Bone marrow (tissue), 2 donors: ENCODE data around the gene FAM131B.
A peak's percentile ranks its signal among the peaks of the same experiment; 100 is the strongest.
"Not testable (repeated sequence)": the region's sequence is repeated elsewhere in the genome, so short reads cannot be mapped to it uniquely, and the experiment has no call there.

Source experiments
- DNase-seq, 2 donors: peaks; one replicate each; lab custom pipeline; 2025; lab: John Stamatoyannopoulos, UW

The FAM131B gene

DNA sequence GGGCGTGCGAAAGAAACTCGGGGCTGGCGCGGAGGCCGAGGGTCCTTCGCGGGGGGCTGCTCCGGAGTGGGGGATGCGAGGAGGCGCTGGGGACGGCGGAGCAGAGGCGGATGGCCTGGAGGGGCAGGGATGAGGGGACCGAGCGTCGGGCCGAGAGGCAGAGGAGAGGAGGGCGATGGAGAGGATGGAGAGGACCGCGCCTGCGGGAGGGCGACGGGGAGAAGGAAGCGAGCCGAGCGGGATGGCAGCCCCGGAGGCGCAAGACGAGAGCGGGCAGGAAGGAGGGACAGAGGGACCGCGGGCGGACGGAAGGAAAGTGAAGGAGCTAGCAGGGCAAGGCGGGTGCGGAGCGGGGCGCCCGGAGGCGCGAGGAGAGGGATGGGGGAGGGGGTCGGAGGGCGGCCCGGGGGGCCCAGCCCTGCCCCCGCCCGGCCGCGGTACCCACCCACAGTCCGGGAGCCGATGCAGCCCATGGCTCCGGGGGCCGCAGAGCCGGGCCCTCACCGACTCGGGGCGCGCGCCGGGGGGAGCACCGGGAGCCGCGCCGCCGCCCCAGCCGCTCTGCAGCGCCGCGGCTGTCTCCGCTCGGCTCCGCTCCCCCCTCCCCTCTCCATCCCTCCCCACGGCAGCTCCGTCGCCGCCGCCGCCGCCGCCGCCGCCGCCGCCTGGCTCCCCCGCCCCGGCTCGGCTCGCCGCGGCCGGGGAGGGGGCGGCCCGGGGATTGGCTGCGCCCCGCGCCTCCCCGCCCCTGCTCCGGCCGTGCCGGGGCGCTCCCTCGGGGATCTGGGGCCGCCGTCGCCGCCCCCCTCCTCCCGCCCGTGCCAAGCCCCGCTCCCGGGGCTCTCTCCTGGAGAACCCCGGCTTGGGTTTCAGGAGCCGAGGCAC, at the start of gene FAM131B:
Gene FAM131B (minus strand): TSS at position 583 of the 885 bp plus-strand sequence. CDS start 110 bp downstream, at position 473.
- no peak for DNase-seq

DNA sequence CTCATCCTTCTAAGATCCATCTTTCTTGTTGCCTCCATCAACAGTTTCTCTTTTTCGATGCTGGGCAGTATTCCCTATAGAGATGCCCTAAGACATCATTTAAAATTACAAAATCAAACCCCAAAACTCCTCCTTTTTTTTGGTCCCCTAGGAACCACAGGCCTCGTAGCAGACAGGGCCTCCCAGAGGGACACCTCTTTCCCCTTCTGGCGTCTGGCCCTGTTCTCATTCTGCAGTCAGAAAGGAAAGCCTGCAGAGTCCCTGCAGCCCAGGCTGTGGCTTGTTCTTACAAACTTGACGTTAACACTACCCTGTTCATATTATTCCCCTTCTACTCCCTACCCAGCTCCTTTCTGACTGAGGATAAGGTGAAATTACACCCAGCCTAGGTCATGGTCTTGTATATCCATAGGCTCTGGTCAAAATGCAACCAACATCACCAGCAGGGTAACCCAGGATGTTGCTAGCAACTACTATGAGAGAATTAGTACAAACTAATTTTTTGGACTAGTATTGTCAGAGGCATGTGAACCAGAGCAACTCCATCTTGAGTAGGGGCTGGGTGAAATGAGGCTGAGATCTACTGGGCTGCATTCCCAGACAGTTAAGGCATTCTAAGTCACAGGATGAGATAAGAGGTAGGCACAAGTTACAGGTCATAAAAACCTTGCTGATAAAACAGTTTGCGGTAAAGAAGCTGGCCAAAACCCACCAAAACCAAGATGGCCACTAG, 49.6 kb upstream of the FAM131B start:
- no peak for DNase-seq

DNA sequence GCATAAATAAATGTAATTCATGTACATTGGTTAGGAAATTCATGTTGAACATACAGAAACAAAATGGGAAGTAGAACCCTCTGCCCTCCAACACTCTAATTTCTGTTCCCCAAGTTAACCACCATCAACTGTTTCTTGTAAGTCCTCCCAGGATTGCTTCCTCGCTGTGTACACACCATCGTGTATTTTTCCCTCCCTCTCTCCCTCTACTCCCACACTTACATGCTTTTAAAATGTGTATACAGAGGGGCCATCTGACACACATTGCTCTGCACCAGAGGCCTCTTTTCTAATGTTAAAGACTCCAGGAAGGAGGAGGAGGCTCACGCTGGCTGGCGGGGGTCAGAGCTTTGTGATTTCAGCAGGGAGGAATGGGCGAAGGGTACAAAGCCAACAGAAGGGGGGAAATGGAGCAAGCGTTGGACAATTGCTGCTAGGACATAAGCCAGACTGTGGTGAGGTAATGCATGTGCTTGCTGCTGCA, 48.0 kb upstream of the FAM131B start:
- DNase-seq: no peak

DNA sequence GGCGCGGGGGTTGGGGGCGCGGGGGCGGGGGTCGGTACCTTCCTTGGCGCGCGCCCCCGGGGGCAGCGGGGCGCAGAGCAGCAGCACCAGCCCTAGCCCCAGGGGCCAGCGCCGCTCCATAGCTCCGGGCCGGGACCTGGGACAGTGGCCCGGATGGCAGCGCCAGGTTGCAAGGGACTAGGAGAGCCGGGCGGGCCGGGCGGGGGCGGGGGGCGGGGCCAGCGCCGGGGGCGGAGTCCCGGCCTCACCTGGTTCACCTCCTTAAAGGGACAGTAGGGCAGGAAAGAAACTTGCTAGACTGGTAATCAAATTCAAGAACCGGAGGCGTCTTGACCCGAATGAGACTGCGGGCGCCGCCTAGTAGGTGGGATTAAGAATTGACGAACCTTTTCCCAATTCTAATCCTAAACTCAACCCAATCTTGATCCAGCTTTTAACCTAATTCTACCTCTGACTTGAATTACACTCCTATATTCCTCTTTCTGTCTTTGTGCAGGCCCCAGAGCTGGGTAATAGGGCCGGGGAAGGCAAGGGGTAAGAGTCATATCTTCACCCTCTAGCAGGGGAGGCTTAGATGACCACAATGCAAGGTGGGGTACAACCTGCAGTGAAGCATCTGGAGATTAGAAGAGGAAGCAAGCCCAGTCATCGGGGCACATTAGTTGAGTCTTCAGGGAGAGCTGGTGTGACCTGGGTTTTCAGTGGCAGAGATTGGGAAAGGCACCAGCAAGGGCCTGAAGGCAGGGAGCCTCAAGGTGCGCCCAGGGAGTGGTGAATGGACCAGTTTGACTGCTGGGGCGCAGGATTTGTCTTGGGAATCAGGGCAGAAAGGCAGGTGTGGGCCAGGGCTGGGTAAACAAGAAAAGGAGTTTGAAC, 46.4 kb upstream of the FAM131B start, which contains the start of gene EPHA1:
Gene EPHA1 (minus strand): TSS at position 171 of the 876 bp plus-strand sequence. CDS start 51 bp downstream, at position 120.
- no peak for DNase-seq

DNA sequence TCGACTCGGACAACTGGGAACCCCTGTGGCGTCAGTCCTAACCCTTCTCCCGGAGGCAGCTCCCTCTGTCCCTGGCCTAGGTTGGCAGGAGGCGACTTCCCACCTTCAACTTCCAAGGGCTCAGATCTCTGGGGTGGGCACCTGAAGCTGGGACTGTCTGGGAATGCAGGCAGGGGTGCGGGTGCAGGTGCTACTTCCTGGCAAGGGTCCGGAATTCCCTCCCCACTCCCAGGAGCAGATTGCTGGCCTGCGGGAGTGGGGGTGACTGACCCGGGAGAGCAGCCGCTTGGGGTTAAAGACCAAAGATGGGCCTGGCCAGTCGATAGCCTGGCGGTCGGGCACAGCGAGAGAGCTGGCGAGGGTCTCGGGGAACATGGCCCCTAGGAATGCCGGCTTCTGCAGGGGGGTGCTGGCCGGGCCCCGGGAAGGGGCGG, 45.8 kb upstream of the FAM131B start:
- no peak for DNase-seq

DNA sequence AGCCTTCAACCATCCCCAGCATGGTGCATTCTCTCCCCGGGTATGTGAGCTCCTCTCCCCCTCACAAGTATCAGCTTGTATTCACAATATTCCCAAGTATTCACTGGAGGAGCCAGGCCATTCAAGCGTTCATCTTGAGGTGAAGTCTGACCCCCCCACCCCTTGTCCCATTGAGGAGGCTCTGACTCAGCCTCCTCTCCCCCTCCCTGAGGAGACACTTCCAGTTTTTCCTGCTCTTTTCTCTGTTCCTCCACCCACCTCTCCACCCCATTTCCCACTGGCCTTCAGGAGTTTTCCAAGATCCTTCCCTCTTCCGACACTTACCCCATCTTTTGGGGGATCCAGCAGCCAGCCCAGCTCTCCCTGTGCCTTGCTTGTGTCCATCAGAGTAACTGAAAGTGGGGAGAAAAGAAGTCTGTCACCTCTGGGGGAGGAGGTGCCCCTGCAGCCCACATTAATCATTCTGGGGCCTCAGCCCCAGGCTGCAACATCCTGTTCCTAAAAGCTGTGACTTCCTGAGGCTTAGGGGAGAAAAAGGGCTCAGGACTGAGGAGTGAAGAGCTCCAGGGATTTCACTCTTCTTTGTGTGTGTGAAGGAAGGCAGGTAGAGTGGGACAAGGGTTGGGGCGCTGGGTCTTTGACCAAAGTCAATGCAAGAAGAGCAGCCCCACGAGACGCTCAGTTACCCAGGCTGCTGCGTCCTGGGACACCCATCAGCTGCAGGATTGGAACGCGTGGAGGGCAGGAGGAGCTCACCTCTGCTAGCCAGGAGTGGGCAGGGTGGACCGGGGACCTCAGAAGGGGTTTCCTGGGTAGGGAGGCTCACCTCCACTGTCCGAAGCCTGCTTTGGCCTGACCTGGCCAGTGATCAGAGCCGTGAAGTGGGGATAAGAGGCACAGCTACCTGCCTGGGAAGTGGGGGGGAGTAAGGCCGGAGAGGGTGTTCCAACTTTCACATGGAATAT, 45.1 kb upstream of the FAM131B start:
- DNase-seq: peak in 1 of 2 donors; percentile 51

DNA sequence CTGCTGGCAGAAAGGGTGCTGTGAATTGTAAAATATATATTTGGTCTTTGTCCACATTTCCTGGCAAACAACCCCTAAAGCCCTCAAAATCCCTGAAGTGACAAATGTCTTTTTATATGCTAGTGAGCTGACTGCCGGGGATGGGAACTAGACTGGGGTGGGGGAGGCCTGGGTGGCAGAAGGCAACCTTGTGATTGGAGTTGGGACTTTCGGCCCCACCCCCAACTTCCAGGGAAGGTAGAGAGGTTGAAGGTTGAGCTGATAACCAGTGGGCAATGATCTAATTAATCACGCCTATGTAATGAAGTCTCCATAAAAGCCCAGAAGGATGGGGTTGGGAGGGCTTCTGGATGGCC, 43.5 kb upstream of the FAM131B start:
- DNase-seq: no peak

DNA sequence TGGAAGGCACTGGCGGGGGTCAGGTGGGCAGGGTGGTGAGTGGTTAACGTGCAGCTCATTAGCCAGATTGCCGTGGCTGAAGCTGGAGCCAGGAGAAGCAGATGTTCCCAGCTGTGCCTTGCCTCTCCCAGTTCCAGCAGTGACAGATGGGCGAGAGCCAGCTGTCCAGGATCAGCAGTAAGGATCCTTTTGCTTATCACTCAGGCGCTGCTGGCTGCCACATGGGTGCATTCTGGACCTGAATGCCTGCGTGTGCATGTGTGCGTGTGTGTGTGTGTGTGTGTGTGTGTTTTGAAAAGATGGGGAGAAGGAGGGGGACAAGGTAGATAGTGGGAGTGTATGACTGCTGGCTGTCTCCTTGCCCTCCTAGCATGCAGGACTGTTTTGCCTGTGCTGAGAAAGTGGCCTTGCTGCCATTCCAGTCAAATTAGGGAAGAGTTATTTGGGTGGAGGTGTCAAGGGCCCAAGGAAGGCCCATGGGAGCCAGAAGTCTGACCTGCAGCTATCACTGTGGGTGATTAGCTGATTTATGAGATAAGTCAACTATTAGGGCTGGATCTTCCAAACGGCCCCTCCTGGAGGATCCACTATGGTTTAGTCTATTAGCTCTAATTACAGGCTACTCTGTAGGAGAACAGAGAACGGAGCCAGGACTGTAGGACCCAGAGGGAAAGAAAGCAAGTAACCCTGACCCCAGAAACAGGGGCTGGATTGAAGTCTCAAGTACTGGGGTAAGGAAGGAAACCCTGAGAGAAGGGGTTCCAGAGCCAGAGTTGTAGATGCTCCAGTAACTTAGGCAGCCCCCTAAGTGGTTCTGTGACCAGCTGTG, 42.9 kb upstream of the FAM131B start:
- DNase-seq: no peak

DNA sequence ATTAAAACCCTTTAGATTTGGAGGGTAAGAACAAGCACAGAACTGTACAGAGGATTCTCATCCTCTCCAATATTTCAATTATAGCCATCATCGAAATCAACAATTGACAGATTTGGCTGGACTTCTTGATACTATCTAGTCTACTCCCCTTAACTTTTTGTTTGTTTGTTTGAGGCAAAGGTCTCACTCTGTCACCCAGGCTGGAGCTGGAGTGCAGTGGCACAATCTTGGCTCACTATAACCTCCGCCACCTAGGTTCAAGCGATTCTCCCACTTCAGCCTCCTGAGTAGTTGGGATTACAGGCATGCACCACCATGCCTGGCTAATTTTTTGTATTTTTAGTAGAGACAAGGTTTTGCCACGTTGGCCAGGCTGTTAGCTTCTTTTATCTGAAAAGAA, 39.7 kb upstream of the FAM131B start:
- not testable (repeated sequence) for DNase-seq

DNA sequence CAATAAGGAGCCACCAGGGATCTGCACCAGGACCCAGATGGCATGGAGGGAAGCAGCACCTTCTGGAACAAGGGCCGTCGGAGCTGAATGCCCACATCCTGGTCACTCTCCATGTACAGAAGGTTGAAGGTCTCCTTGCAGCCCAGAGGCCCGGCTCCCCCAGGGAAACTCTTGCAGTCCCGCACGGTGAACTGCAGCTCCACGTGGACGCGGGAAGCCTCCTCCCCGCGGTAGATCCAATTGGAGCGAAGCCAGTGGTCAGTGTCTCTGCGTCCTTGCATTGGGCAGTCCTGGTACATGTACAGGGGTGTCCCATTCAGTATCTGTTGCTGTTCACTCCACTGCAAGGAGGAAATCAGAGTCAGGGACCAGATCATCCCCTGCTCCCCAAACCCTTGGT, 38.8 kb upstream of the FAM131B start:
- no peak for DNase-seq

DNA sequence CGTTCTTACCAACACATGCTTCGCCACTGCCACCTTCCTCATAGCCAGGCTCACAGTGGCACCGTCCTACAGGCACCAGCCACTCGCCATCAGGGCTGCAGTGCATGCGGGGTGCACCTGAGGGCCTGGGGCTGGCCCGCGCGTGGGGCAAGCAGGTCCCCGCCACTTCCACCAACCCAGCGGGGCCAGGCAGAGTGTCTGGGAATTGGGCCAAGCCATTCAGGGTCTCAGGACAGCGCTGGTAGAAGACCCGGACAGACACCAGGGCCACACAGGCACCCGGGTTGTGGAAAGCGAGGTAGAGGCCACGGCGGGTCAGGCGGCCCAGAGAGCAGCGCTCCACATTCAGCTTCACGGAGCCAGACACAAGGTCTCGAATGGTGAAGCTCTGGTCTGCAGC, 37.1 kb upstream of the FAM131B start:
- no peak for DNase-seq

DNA sequence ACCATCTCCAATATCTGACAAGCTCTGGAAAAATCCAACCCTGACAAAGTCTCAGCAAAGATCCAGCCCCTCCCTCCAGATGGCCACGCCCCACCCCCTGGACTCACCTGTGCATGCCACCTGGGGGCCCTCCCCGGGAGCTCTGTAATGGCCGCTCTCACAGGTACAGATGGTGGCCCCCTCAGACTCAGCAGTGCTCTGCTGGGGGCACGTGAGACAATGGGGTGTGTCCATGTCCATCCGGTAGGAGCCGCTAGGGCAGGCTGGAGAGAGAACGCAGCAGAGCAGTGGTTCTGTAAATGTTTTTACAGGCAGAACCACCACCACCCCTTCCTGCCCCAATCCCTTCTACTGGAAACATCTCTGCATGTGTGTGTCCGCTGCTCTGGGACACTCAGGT, 36.6 kb upstream of the FAM131B start:
- no peak for DNase-seq

DNA sequence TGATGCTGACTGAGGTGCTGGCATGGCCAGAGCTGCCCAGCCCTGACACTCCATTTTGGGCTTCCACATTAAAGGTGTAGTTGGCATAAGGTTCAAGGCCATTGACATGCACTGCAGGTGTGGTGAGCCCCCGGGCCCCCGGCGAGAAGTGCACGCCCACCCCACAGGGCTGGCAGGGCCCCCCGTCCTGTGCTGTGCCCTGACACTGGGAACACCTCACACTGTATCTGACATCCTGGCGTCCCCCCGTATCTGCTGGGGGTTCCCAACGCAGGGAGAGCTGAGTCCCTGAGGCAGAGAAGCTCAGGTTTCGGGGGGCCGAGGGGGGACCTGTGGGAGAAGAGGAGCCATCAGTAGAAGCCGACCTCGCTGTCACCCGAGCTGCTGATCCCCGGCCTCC, 36.1 kb upstream of the FAM131B start:
- no peak for DNase-seq

DNA sequence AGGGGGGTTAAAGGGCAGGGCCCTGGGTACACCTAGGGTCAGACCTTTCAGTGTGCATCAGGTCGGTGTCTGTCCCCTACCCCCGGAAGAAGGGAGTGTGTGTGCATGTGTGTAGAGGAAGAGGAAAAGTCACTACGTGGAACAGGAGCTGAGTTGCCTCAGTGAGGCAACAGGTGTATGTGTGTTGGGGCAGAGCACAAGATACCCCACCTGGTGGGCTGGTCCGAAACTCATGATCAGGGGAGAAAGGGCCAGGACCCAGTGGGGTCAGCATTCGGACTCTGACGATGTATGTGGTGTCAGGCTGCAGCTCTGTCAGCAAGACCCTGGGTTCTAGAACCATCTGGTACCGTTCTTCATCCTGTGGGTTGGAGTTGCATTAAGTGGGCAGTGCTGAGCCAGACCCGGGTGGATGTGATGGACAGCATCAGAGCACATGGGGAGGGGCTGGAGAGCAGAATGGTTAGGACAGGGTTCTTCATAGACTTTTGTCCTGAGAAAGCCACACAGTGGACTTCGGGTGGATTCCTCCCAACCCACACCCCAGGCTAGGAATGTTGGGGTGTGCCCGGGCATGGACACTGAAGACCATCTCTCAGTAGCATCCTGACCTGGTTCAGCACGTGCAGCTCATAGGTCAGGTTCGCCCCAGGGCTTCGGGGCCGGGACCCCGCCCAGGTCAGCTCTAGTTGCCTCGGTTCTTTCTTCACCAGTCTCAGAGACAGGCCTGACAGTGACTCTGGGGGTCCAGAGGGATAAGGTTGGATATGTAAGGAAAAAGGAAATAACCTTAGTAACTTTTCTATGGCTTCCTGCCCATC, 35.4 kb upstream of the FAM131B start:
- DNase-seq: no peak

DNA sequence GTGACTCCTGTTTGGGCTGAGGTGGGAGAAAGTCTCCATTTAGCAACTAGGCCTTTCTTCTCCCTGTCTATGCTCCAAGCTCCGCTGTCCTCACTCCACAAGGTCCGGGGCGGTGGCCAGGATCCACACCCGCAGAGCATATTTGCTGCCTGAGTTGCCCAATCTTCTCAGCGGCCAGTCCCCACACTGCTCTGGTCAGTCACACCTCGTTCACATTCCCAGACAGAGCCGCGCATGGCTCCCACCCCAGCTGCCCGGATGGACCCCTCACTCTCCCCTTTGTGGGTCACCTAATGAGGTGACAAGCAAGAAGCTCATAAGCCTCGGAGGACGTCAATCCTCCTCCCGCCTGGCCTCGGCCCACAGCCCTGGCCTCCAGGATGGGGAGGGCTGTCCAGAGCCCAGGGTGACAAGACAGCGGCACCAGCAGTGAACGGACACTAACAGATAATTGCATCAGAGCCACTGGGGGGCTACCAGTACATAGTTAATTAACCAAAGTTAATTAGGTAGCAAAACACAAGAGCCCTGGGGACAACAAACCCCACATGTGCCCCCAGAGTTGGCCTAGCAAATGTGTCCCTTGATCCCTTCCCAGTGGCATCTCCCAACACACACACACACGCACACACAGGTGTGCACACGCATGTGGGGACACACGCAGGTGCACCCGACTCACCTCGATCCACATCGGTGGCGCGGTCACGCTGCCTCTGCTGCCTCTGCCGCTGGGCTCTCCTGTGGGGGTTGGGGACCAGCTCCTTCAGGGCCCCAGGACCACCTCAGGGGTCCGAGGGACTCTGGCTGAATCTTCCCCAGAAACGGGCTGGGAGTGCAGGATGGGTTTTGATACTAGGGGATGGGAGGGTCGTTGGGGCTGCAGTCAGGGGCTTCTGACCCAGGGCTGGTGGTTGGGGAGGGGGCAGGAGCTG, 34.4 kb upstream of the FAM131B start:
- no peak for DNase-seq

DNA sequence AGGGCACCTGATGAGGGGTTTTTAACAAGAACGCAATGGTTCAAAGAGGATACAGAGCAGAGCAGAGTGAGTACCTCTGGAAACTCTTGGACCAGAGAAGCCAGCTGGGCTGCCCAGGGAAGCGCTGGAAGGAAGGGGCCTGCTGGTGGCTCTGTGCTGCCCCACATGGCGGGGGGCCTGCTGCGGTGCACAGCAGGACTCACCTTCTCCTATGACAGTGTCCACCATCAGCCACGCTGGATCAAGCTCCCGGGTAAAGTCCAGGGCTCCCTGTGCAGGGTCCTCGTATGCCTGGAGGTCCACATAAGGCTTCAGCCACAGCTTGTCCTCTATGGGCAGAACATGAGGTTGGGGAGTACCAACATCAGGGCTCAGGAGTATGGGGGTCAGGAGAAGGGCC, 33.7 kb upstream of the FAM131B start:
- DNase-seq: no peak

DNA sequence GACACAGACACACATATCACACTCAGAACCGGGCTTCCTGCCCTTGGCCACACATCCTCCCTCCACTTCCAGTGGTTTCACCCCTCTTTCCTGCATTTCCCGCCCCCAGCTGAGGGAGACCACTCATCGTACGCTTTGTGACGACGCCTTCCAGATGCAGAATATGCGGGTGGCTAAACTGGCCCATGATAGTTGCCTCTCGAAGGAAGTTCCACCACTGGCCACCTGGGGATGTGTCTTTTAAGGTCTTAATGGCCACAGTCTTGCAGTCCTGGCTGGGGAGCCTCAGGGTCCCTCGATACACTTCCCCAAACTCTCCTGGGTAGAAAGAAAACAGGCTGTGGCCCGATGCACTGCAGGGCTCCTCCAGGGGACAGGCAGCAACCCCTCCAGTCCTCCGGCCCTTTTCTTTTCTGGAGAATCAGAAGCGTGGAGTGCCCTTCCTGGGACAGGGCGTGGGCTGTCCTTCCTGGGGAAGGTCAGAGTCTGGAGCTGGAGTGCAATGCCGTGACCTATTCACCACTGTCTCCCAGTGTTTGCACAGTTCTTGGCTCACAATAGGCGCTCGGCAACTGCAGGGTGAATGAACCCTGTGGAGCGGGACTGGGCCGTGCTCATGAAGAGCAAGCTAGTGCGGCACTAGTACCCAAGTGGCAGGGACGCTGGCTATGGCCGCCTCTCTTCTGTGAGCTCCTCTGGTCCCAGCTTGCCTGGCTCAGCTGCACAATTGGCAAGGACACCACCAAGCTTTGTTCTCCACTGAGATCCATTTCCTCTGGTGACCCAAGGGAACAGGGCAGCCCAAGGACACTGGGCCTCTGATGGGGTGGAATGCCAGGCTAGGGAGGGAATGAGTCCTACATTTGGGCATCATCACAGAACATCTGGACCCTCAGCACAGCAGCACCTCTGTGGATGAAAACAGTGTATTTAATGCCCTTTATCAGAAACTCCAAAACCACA, 33.0 kb upstream of the FAM131B start:
- peak in 1 of 2 donors; percentile 72 for DNase-seq
